GM21528 (cell line): ENCODE data around the gene RCC1.
"Not testable (repeated sequence)": the region's sequence is repeated elsewhere in the genome, so short reads cannot be mapped to it uniquely, and the experiment has no call there.

Experiments
- ATAC-seq: cut with Tn5 transposase; IDR thresholded peaks from one replicate; pipeline ENCODE4 v1.9.1; 2021; ENCODE audit warnings: mild to moderate bottlenecking, moderate library complexity; ENCODE audit not compliant: unreplicated experiment, low FRiP score

Gene RCC1

GRCh38 chr1:28581531-28582247 is 75.8 kb downstream of the RCC1 start:
- ATAC-seq, result peak; percentile 77

GRCh38 chr1:28582248-28582615 is 76.4 kb downstream of the RCC1 start:
- ATAC-seq, result no peak

GRCh38 chr1:28586585-28587391 is 80.9 kb downstream of the RCC1 start:
- not testable (repeated sequence) for ATAC-seq
